ENCODE results near the gene GUCY1B1.
"Not testable (repeated sequence)": the region's sequence is repeated elsewhere in the genome, so short reads cannot be mapped to it uniquely, and the experiment has no call there.

The GUCY1B1 gene

DNA sequence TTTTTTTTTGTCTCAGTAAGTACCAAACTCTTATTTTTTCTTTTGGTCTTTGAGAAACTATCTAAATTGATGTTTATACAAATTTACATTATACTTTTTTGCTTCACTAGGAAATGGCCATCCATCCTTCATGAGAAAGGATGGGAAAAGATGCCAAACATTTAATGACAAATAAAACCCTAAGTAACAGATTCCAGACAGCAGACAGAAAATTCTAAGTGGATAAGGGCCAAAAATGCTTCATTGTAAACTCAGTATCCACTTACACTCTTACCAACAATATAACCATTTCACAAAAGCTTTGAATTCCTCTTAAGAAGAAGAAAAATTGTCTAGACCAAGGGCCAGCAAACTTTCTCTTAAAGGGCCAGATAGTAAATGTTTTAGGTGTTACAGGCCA lies 3.5 kb downstream of the GUCY1B1 start:
- no peak for DNase-seq

DNA sequence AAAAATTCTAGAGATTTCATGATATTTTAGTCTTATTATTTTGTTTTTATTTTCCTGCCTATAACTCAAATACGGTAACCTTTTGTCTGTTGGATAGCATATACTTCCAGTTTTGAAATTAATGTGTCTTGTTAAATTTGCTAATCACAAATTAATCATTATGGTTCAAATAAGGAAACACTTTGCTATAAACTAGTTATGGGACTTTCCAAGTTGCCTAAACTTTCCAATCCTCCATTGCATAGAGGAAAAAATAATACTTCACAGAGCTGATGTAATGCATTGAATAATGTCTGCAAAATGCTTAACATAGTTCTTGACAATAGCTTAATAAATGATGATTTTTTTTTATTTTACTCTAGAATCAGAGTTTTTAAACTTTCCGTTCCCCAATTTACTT lies 4.7 kb downstream of the GUCY1B1 start:
- DNase-seq, result no peak

DNA sequence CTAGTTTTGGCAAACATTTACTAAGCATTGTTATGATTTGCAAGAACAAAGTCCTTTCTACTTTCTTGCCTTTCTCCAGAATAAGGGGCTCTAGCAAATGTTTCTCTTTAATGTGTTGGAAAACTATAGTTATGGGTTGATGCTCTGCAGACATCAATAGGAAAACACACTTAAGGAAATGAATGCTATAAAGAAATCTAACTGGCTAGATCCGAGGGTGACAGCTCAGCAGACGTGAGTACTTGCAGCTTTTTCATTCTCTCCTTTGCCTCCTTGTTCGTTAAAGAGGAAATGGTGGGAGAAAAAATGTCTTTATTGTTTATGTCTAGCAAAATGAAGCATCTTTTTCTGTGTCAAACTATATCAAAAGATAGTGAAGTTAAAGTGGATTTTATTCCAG lies 6.3 kb downstream of the GUCY1B1 start:
- no peak for DNase-seq

DNA sequence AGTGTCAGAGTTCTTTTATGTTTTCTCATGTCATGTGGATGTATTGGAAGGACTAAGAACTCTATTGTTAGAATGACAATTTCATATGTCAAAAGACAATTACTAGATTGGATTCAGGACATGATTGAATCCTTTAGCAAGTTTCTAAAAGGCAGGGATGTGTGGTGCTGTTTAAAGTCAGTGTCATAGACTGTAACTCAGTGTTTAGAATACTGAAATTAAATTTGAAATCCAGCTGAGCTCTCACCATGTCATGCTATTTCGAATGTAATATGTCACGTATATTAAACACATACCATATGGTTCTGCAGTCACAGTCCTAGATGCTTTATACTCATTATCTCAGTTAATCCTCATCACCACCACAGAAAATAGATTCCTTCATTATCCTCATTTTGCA lies 7.8 kb downstream of the GUCY1B1 start:
- DNase-seq, result no peak

DNA sequence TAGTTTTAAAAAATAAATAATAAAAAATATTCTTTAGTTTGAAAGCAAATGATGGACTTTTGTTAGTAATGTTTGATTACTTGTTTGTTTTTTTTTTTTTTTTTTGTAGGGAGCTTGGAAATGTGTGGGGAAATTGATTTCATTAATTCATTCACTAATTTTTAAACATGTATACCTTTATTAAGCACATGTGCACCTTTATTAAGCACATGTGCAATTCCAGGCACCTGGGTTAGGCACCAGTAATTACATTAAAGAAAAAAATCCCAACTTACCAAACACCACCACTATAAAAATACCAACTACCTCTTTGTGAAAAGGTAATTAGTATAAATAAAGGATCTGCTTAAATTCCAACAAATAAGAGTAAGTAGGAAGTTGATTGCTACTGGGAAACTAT lies 9.5 kb downstream of the GUCY1B1 start:
- DNase-seq, result no peak

DNA sequence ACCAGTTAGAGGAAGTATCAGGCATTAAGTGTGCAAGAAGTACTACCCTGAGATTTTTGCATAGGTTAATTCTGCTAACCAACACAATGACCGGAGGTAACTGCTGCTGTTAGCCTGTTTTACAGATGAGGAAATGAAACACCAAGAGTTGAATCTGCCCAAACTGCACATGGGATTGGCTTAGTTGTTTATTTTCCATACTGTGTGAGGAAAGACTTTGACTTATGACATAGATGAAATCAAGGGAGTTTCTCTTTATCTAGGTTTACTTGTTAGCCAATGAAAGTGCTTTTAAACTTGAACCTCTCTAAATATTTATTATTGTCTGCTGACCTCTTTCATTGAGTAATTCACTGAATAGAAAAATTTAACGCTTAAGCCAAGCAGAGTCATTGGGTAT lies 10.3 kb downstream of the GUCY1B1 start:
- no peak for DNase-seq

DNA sequence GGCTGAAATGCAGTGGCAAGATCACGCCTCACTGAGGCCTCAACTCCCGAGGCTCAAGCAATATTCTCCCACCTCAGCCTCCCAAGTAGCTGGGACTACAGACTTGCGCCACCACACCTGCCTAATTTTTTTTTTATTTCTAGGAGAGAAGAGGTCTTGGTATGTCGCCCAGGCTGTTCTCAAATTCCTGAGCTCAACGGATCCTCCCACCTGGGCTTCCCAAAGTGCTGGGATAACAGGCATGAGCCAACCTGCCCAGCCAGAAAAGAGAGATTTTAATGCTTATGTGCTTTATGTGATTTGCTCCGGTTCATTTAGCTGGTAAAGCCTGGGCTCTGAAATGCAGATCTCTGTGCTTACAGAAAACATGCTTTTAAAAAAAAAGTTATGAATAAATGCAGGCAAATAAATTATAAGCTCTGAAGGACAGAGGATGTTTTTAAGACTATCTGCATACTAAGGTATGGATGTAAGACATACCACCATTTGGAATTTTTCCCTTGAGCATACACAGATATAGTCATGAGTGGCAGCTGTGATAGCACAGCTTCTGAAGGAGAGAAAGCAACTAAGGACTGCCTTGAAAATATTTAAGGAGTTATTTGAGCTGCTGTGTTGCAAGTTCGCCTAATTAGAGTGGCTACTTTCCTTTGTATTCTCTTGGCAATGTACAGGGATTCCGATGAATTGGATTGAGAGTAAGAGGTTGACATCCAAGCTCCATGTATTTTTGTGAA lies 13.8 kb downstream of the GUCY1B1 start:
- DNase-seq, result no peak

DNA sequence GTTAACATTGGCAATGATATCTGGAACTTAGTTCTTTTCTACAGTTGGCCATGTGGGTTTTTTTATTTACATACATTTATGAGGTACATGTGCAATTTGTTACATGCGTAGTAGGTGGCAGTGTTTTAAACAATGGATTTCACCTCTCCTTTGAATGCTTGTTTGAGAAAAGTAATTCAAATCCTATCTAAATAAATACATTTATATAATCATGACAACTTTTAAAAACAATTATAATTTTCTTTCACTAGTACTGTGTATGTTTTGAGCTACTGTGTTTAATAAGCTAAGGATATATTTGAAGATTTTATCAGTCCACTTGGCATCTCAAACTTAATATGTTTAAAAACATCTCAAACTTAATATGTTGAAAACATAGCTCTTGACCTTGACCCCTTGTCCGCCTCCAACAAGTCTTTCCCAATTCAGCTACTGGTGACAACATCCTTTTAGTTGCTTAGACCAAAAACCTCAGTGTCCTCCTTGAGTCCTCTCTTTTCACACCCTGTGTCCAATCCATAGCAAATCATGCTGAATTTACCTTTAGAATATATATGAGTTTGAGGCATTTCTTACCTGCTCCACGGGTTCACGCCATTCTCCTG lies 14.5 kb downstream of the GUCY1B1 start:
- DNase-seq, result no peak

DNA sequence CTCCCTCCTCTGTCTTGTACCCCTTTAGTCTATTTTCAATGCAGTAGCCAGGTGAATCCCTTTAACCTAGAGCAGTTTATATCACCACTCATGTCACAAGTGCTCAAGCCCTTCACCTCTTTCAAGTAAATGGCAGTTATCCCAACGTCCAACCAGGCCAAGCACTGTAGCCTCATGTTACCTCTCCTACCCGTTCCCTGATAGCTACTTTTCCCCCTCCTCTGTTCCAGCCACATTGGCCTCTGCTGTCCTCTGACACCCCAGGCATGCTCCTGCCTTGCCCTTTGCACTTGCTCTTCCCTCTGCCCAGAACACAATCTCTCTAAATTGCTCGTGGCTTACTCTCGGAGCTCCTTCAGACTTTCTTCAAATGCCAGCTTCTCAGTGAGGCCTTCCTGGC lies 15.2 kb downstream of the GUCY1B1 start:
- DNase-seq, result no peak

DNA sequence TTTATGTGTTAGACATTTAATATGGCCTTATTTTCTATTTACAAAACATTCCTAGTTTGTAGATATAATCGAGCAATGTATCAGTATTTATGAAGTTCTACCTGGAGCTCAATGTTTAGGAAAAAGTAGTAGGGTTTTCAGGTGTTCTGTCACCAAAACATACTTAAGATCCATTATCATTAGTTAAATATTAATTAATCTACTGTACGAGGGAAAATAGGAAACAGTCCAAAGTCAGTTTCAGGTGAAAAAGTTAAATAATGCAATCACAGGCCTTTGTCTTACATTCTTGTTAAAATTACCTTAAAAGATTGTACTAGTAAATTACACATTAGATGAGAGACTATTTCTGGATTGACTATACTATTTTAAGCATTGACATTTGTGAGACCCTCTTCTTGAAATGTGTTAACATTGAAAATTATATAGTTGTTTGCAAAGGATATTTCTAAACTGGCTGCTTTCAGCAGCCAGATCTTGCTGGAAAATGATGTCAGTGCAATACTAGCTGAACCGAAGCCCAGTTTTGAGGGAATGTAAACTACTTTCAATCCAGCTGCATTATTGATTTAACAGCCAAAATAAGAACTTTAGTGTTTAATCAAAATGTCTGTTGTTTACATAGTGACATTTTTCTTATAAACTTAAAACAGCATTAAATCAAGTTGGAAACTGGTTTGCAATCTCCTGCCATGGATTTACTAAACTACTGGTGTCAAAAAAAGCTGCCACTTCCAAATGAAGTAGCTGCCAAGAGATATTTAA lies 19.3 kb downstream of the GUCY1B1 start:
- DNase-seq, result no peak

DNA sequence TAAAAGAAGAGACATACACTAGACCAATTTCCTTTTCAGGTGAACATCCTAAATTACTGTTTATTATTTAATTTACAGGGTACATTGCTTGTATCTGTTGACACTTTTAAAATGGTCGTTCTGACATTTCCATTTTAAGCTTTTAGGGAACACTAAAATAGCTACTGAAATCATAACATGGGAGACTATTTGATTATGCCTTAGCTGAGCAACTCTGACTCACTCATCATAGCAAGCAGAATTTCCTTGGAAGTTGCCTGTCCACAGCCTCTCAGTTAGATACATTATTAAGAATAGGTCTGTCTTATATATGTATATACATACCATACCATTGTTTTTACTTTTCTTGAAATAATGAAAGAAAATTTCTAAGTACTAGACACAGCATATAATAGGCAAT lies 22.0 kb downstream of the GUCY1B1 start:
- DNase-seq, result no peak

DNA sequence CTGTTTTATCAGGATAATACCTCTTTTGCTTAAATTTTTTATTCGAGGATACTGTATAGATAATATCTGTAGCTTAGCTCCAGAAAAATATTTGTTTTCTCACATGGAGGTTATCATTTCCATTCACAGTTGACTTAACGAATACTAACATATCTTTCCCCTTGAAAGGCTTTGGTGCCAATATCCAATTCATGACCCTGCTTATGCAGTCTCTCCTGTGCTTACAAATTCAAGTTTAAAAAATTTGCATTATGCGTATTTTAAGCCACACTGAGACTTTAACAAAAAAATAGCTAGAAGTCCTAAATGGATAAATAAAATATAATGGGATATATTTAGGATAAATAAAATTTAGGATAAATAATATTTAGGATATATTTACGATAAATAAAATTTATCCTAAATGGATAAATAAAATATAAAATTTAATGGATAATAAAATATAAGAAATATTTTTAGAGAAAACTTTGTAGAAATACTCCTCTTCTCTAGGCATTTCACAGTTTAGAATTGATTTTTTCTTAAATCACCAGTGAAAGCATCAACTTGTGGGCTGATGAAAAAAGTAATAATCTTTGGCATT lies 22.5 kb downstream of the GUCY1B1 start:
- DNase-seq, result no peak

DNA sequence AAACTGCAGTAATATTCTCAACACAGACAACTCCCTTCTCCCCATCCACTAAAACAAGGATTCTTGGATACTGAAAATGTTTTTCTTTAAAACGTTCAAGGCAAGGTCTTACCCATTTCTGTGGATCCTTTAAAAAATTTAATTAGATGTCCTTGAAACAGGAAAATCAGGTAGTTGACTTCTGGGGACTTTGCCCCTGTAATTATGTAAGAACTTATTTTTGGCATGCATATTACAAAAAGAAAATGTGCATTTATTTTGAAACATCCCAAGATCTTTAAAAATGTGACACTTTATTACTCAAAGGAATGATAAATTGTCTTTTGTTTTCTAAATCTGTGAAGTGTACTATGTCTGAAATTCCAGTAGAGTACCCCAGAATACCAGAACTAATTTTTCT lies 25.8 kb downstream of the GUCY1B1 start:
- DNase-seq, result no peak

DNA sequence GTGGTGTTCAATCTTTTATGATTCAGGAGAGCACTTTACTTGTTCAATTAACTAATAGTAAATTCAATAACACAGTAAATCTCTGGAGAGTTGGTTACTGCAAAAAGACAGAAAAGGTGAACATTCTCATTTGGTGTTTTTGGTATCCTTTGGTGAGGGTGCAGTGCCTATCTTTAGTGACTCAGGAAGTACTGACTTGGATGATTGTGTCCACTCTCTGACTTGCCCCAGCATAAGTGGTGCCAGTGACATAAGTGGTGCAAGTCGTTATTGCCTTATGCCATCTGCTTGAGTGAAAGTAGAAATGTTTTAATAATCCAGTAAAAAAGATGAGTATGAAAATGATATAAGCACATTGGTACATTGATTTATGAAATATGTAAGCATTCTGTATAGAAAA lies 27.0 kb downstream of the GUCY1B1 start:
- no peak for DNase-seq

DNA sequence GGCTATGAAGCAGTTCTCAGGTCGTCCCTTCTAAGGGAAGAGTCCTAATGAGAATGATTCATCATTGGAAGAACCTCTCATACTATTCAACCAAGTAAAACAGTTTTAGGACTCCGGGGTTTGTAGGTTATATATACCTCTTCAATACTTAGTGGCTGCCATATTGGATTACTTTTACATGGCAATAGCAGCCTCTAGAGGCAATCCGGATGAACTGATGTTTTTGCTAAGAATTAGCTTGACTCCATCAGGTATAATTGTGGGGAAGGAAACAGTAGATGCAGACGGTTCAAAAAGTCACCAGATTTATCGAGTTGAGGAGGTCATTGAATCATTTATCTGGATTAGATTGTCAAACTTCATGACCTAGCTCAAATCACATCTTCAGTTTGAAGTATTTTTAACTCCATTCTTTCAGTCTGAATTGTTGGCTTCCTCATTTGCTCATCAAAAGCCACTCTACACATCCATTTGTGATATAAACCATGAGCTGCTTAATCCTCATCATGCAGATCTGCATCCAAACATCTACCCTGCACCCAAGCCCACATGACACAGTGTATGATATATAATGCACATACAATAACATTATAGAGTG lies 28.4 kb downstream of the GUCY1B1 start:
- DNase-seq, result no peak

DNA sequence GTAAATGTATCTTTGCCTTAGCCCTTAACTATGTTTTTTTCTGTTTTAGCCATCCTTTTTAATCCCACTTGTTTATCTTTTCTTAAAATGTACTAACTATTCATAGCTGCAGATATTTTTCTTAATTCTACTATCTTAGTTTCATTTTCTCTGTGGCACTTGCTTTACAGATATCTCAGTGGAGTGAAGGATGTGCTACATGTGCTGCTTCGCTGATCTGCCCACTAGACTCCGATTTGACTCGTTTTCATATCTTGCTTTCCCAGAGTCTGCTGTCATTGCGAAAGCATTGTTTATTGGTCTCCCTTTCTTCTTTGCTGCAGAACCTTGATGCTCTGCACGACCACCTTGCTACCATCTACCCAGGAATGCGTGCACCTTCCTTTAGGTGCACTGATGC lies 30.6 kb downstream of the GUCY1B1 start:
- no peak for DNase-seq

DNA sequence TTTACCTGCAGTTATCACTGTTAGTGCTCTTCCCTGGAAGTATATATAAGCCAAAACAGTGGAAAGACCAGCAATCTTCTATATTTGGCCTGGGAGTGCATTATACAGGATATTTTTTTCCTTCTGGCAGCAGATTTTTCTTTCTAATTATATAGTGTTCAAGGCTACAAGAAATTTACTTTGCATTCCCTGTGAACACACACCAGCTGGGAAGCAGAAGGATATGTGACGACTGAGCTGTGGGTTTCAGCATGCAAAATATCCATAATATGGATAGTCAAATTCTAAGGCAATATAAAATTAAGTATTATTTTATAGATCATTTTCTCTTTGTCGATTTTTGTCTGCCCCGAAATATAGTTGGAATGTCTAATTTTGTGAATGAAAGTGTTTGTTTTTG lies 31.2 kb downstream of the GUCY1B1 start:
- no peak for DNase-seq

DNA sequence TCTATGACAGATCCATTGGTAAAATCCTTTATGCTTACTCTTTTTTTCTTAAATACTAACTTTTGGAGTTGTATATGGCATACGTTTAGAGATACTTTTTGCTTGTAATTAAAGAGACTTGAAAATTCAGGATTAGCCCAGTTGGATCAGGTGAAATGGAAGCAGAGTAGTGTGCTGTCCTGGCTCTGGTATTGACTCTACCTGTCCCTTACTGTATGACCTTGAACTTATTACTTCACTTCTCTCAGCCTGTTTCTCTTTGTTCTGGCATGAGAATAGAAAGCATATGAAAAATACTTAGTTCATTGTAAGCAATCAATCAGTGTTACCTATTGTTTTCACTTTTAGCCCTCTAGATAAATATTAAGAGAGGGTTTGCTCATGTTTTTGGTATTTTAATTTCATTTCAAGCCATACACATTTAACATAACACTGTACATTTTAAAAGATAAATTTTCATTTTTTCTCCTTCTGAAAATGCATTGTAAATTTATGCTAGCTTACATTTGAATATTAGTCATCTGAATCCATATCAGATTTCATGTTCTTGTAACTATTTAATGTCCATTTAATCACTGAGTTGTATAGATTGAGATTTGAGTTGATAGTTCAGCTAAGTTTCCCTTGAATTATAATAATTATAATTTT lies 35.9 kb downstream of the GUCY1B1 start:
- no peak for DNase-seq

DNA sequence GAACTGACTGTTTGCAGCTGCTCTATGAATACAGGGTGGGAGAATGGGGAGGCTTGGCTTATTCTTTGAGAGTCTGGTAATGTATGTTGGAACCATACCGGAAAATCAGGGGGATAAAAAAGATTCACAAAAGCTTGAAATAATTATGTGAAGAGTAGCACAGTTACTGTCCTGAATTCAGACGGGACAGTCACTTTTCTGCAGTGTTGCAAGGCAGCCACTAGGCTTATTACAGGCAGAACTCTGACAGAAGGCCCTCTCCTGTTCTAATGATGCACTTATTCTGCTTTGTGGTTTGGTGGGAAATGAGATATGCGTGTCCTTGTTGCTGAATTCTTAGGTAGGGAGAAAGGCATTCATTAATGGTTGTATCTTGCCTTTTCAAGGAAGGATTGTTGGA lies 37.2 kb downstream of the GUCY1B1 start:
- DNase-seq, result no peak

DNA sequence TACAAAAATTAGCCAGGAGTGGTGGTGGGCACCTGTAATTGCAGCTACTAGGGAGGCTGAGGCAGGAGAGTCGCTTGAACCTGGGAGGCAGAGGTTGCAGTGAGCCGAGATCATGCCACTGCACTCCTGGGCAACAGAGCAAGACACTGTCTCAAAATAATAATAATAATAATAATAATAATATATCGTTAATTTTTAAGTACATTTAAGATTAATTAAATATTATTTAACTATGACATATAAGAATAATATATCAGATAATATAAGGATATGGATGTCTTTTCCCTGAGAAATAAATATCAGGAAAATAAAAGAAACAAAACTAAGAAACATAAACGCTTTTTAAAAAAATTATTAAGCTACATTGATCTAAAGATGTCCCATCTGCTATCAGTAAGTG lies 38.8 kb downstream of the GUCY1B1 start:
- DNase-seq, result not testable (repeated sequence)

DNA sequence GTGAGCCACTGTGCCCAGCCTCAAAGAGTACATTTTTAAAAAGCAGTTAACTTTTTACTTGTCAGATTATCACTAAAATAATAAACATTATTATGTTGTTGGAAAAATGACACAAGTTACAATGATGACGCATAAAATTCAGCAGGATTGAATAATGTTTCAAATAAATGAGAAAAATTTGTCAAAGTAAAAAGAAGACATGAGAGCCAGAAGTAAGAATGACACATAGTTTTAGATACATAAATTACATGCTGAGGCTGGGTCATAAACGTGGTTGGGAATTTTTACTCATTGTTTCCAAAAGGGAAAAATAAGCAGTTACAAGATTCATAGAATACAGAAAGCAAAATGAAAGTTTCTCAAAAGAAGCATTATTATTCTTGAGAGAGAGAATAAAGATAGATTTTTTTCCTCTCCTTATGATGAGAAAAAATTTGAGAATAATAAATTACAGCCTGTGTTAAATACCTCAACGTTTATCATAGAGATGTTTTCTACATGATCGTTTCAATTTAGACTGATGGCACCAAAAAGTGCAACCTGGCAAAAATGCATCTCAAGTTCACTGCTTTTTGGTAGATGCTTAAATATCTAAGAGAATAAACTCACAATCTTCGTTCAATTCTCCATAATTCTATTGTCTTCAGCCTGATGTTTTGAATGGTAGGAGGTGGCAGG lies 40.4 kb downstream of the GUCY1B1 start:
- DNase-seq, result no peak

DNA sequence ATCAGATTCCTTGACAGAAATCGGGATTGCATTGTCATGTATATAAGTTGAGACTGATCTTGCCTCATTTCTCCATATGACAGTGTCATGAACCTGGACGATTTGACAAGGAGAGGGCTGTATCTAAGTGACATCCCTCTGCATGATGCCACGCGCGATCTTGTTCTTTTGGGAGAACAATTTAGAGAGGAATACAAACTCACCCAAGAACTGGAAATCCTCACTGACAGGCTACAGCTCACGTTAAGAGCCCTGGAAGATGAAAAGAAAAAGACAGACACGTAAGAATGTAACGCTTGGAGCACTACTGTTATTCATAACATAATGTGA lies 40.9 kb downstream of the GUCY1B1 start:
- DNase-seq, result no peak
